WTC11 (cell line): ENCODE measurements around the gene ZNF648. TPM values are rescaled to one million over a fixed set of nuclear protein-coding genes. Genes with fewer than 3 reads are reported as not detected.

Source experiments
- AFF4 ChIP-seq: sonication (generic); formaldehyde crosslinking; IDR thresholded peaks from 2 replicates; pipeline ENCODE4 v1.8.1; 2023; ENCODE audit warnings: mild to moderate bottlenecking, missing genetic modification reagents, borderline replicate concordance
- FOXK1 ChIP-seq: sonication (generic); formaldehyde crosslinking; IDR thresholded peaks from 2 replicates; pipeline ENCODE4 v1.8.0; 2022; ENCODE audit warnings: mild to moderate bottlenecking, moderate library complexity, missing genetic modification reagents
- FOXP1 ChIP-seq: sonication (generic); formaldehyde crosslinking; IDR thresholded peaks from 2 replicates; pipeline ENCODE4 v1.8.0; 2022; ENCODE audit warnings: missing genetic modification reagents, mild to moderate bottlenecking, moderate library complexity, borderline replicate concordance
- GRHL2 ChIP-seq: fragments of 250-450 bp; sonication (Bioruptor Pico); IDR thresholded peaks from 2 replicates; pipeline ENCODE4 v1.8.0; 2022; ENCODE audit warnings: mild to moderate bottlenecking, moderate library complexity; ENCODE audit not compliant: insufficient replicate concordance, severe bottlenecking
- GTF2I ChIP-seq: fragments of 250-450 bp; sonication (Bioruptor Pico); conservative IDR thresholded peaks from 2 replicates; pipeline ENCODE4 v1.4.0; 2021; ENCODE audit warnings: mild to moderate bottlenecking
- NFATC4 ChIP-seq: fragments of 250-450 bp; sonication (Bioruptor Pico); IDR thresholded peaks from 2 replicates; pipeline ENCODE4 v1.9.0; 2021; ENCODE audit warnings: mild to moderate bottlenecking
- NFYB ChIP-seq: sonication (generic); formaldehyde crosslinking; conservative IDR thresholded peaks from 2 replicates; pipeline ENCODE4 v1.8.0; 2022; ENCODE audit warnings: low read depth, missing genetic modification reagents
- PRDM15 ChIP-seq: sonication (generic); formaldehyde crosslinking; IDR thresholded peaks from 2 replicates; pipeline ENCODE4 v1.8.0; 2022; ENCODE audit warnings: missing genetic modification reagents
- SMAD3 ChIP-seq: sonication (generic); formaldehyde crosslinking; IDR thresholded peaks from 2 replicates; pipeline ENCODE4 v1.8.0; 2022; ENCODE audit warnings: missing genetic modification reagents, mild to moderate bottlenecking, borderline replicate concordance
- SMAD4 ChIP-seq: sonication (generic); formaldehyde crosslinking; IDR thresholded peaks from 2 replicates; pipeline ENCODE4 v1.8.0; 2022; ENCODE audit warnings: mild to moderate bottlenecking, missing genetic modification reagents
- TCF7 ChIP-seq: sonication (generic); formaldehyde crosslinking; IDR thresholded peaks from 2 replicates; pipeline ENCODE4 v1.8.0; 2022; ENCODE audit warnings: mild to moderate bottlenecking, low read depth, missing genetic modification reagents, moderate library complexity
- TEAD4 ChIP-seq: sonication (generic); formaldehyde crosslinking; IDR thresholded peaks from 2 replicates; pipeline ENCODE4 v1.8.0; 2022; ENCODE audit warnings: mild to moderate bottlenecking, missing genetic modification reagents
- TP53 ChIP-seq: sonication (generic); formaldehyde crosslinking; IDR thresholded peaks from 2 replicates; pipeline ENCODE4 v1.8.1; 2023; ENCODE audit warnings: mild to moderate bottlenecking, missing genetic modification reagents
- ZBTB43 ChIP-seq: sonication (generic); formaldehyde crosslinking; IDR thresholded peaks from 2 replicates; pipeline ENCODE4 v1.8.1; 2023; ENCODE audit warnings: mild to moderate bottlenecking, missing genetic modification reagents
- ZNF263 ChIP-seq: sonication (generic); formaldehyde crosslinking; IDR thresholded peaks from 2 replicates; pipeline ENCODE4 v1.8.1; 2022; ENCODE audit warnings: low read depth, mild to moderate bottlenecking, moderate library complexity, missing genetic modification reagents
- total RNA-seq: library from RNA; stranded (reverse); gene quantifications from 3 replicates; pipeline ENCODE4 v1.2.3, GENCODE V29; 2021
- TF ChIP-seq, protein P1 (sequence below): sonication (generic); formaldehyde crosslinking; IDR thresholded peaks from 2 replicates; pipeline ENCODE4 v1.8.1; 2023; ENCODE audit warnings: mild to moderate bottlenecking, missing genetic modification reagents
- TF ChIP-seq, protein P2 (sequence below): sonication (generic); formaldehyde crosslinking; IDR thresholded peaks from 2 replicates; pipeline ENCODE4 v1.8.1; 2022; ENCODE audit warnings: low read depth, mild to moderate bottlenecking, moderate library complexity, missing genetic modification reagents, borderline replicate concordance
- TF ChIP-seq, protein P3 (sequence below): sonication (generic); formaldehyde crosslinking; IDR thresholded peaks from 2 replicates; pipeline ENCODE4 v1.8.1; 2023; ENCODE audit warnings: mild to moderate bottlenecking, missing genetic modification reagents, moderate library complexity
- TF ChIP-seq, protein P4 (sequence below): fragments of 250-450 bp; sonication (Bioruptor Pico); IDR thresholded peaks from 2 replicates; pipeline ENCODE4 v1.8.0; 2021; ENCODE audit warnings: mild to moderate bottlenecking
- TF ChIP-seq, protein P5 (sequence below): sonication (generic); formaldehyde crosslinking; IDR thresholded peaks from 2 replicates; pipeline ENCODE4 v1.8.1; 2023; ENCODE audit warnings: mild to moderate bottlenecking, missing genetic modification reagents, moderate library complexity

Gene ZNF648
- total RNA-seq, 1 experiment from 2014 or later: 0.17 TPM

- TF ChIP-seq, protein P1, sequence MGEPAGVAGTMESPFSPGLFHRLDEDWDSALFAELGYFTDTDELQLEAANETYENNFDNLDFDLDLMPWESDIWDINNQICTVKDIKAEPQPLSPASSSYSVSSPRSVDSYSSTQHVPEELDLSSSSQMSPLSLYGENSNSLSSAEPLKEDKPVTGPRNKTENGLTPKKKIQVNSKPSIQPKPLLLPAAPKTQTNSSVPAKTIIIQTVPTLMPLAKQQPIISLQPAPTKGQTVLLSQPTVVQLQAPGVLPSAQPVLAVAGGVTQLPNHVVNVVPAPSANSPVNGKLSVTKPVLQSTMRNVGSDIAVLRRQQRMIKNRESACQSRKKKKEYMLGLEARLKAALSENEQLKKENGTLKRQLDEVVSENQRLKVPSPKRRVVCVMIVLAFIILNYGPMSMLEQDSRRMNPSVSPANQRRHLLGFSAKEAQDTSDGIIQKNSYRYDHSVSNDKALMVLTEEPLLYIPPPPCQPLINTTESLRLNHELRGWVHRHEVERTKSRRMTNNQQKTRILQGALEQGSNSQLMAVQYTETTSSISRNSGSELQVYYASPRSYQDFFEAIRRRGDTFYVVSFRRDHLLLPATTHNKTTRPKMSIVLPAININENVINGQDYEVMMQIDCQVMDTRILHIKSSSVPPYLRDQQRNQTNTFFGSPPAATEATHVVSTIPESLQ: no peak
- TF ChIP-seq, protein P2, sequence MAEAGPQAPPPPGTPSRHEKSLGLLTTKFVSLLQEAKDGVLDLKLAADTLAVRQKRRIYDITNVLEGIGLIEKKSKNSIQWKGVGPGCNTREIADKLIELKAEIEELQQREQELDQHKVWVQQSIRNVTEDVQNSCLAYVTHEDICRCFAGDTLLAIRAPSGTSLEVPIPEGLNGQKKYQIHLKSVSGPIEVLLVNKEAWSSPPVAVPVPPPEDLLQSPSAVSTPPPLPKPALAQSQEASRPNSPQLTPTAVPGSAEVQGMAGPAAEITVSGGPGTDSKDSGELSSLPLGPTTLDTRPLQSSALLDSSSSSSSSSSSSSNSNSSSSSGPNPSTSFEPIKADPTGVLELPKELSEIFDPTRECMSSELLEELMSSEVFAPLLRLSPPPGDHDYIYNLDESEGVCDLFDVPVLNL: no peak
- TF ChIP-seq, protein P3, sequence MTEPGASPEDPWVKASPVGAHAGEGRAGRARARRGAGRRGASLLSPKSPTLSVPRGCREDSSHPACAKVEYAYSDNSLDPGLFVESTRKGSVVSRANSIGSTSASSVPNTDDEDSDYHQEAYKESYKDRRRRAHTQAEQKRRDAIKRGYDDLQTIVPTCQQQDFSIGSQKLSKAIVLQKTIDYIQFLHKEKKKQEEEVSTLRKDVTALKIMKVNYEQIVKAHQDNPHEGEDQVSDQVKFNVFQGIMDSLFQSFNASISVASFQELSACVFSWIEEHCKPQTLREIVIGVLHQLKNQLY (CRISPR knock-in tag): no peak
- TF ChIP-seq, protein P4, sequence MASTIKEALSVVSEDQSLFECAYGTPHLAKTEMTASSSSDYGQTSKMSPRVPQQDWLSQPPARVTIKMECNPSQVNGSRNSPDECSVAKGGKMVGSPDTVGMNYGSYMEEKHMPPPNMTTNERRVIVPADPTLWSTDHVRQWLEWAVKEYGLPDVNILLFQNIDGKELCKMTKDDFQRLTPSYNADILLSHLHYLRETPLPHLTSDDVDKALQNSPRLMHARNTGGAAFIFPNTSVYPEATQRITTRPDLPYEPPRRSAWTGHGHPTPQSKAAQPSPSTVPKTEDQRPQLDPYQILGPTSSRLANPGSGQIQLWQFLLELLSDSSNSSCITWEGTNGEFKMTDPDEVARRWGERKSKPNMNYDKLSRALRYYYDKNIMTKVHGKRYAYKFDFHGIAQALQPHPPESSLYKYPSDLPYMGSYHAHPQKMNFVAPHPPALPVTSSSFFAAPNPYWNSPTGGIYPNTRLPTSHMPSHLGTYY (CRISPR knock-in tag): no peak
- no peak for TF ChIP-seq NFATC4 (CRISPR knock-in tag)
- TF ChIP-seq PRDM15 (CRISPR knock-in tag): no peak
- TF ChIP-seq ZBTB43 (CRISPR knock-in tag): no peak; the same call in 1 of the 2 replicates
- no peak for TF ChIP-seq GTF2I (CRISPR knock-in tag)
- peak; percentile 29; the same call in 1 of the 2 replicates for TF ChIP-seq FOXK1
- TF ChIP-seq SMAD4 (CRISPR knock-in tag): no peak
- no peak for TF ChIP-seq TCF7 (CRISPR knock-in tag)
- no peak for TF ChIP-seq ZNF263 (CRISPR knock-in tag)
- 0 out of 2 replicates have a peak, but pooled peaks have one; percentile 22 for TF ChIP-seq FOXP1 (CRISPR knock-in tag)
- no peak for TF ChIP-seq AFF4 (CRISPR knock-in tag)
- no peak; the same call in 1 of the 2 replicates for TF ChIP-seq NFYB (CRISPR knock-in tag)
- no peak for TF ChIP-seq TEAD4 (CRISPR knock-in tag)
- TF ChIP-seq GRHL2 (CRISPR knock-in tag): no peak
- TF ChIP-seq, protein P5, sequence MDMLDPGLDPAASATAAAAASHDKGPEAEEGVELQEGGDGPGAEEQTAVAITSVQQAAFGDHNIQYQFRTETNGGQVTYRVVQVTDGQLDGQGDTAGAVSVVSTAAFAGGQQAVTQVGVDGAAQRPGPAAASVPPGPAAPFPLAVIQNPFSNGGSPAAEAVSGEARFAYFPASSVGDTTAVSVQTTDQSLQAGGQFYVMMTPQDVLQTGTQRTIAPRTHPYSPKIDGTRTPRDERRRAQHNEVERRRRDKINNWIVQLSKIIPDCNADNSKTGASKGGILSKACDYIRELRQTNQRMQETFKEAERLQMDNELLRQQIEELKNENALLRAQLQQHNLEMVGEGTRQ (CRISPR knock-in tag): no peak
- peak; percentile 48; the same call in 1 of the 2 replicates for TF ChIP-seq SMAD3 (CRISPR knock-in tag)
- no peak for TF ChIP-seq TP53 (CRISPR knock-in tag)
These were observed 31.9 kb downstream of the ZNF648 start (continued) for GRCh38 chr1:182029379-182030331.
